K562 (cell line): ENCODE data around the gene ZBTB7A. TPM values are rescaled to one million over a fixed set of nuclear protein-coding genes. Genes with fewer than 3 reads are reported as not detected.

Source experiments
- ARID2 ChIP-seq: fragments of 450-650 bp; IDR thresholded peaks from 2 replicates; pipeline ENCODE4 v1.6.1; 2017; ENCODE audit warnings: antibody characterized with exemption, mild to moderate bottlenecking
- BCOR ChIP-seq: fragments of 450-650 bp; IDR thresholded peaks from 2 replicates; pipeline ENCODE4 v1.6.1; 2016
- C11orf30 ChIP-seq: fragments of 450-650 bp; IDR thresholded peaks from 2 replicates; pipeline ENCODE4 v1.6.1; 2016; ENCODE audit warnings: low read depth, mild to moderate bottlenecking
- HDAC2 ChIP-seq: fragments of 450-650 bp; IDR thresholded peaks from 2 replicates; pipeline ENCODE4 v1.6.1; 2016; ENCODE audit warnings: mild to moderate bottlenecking
- HMG20B ChIP-seq: fragments of 250-450 bp; sonication (Bioruptor Pico); IDR thresholded peaks from 2 replicates; pipeline ENCODE4 v1.5.0; 2021; ENCODE audit warnings: mild to moderate bottlenecking
- POLR3A ChIP-seq: IDR thresholded peaks from 2 replicates; pipeline ENCODE4 v1.6.1; 2011; ENCODE audit warnings: borderline replicate concordance, mild to moderate bottlenecking, moderate library complexity; ENCODE audit not compliant: insufficient read length, insufficient read depth; ENCODE audit errors: extremely low read depth
- RBM15 ChIP-seq: fragments of 200-400 bp; formaldehyde crosslinking; IDR thresholded peaks from 2 replicates; pipeline ENCODE4 v1.6.1; 2018; ENCODE audit warnings: mild to moderate bottlenecking, low read length, moderate library complexity; ENCODE audit not compliant: insufficient read depth
- SMARCE1 ChIP-seq: fragments of 450-650 bp; IDR thresholded peaks from 2 replicates; pipeline ENCODE4 v1.7.1; 2016; ENCODE audit warnings: mild to moderate bottlenecking
- SREBF2 ChIP-seq: sonication (generic); formaldehyde crosslinking; IDR thresholded peaks from 2 replicates; pipeline ENCODE4 v1.4.0; 2020; ENCODE audit warnings: mild to moderate bottlenecking, missing genetic modification reagents
- SRSF9 ChIP-seq: fragments of 200-400 bp; formaldehyde crosslinking; IDR thresholded peaks from 2 replicates; pipeline ENCODE4 v1.6.1; 2017; ENCODE audit warnings: low read depth, low read length, borderline replicate concordance
- XRCC5 ChIP-seq: fragments of 200-400 bp; formaldehyde crosslinking; IDR thresholded peaks from 2 replicates; pipeline ENCODE4 v1.6.1; 2017; ENCODE audit warnings: low read depth, mild to moderate bottlenecking, low read length
- ZNF274 ChIP-seq: IDR thresholded peaks from 2 replicates; pipeline ENCODE4 v1.6.1; 2011; ENCODE audit warnings: low read depth, mild to moderate bottlenecking, low read length, moderate library complexity, borderline replicate concordance
- ZNF324 ChIP-seq: fragments of 250-450 bp; sonication (Bioruptor Pico); IDR thresholded peaks from 2 replicates; pipeline ENCODE4 v1.4.0; 2020; ENCODE audit warnings: mild to moderate bottlenecking
- polyA plus RNA-seq, 8 experiments: library from polyadenylated mRNA; depleted of rRNA in 4 of 8; stranded (reverse) in 5 of 8; unstranded in 3 of 8; fragments of >200 nt; fragmentation: Nextera tagmentation in 2 of 8; fragmentation: Illumina TruSeq in 1 of 8; extraction: Ambion mirVana in 2 of 8; extraction: Trizol in 1 of 8; gene quantifications; 2 replicates each; pipeline versions ENCODE4 v1.2.1 to v1.2.3, GENCODE V29; 2011 to 2014; ENCODE audit warnings: inconsistent platforms in 1 of 8, missing spikeins in 1 of 8
- total RNA-seq, 7 experiments: library from RNA; depleted of rRNA in 6 of 7; stranded (reverse); fragments of >200 nt in 6 of 7; fragmentation: Illumina TruSeq in 2 of 7; extraction: Trizol in 2 of 7; gene quantifications; 2 replicates each; pipeline versions ENCODE4 v1.2.1 to v1.2.3, GENCODE V29; 2011 to 2021; ENCODE audit warnings: low replicate concordance in 1 of 7
- TF ChIP-seq, protein P1 (sequence below), 2 experiments: IDR thresholded peaks; 2 replicates each; pipeline ENCODE4 v1.6.1; 2012; ENCODE audit warnings: improper control_type of control experiment in 2 of 2, low read depth in 2 of 2, low read length in 2 of 2, borderline replicate concordance in 1 of 2
- TF ChIP-seq, protein P2 (sequence below): fragments of 450-650 bp; IDR thresholded peaks from 2 replicates; pipeline ENCODE4 v1.7.1; 2018; ENCODE audit warnings: mild to moderate bottlenecking, low read depth; ENCODE audit not compliant: partially characterized antibody
- TF ChIP-seq, protein P3 (sequence below): fragments of 250-450 bp; sonication (Bioruptor Pico); IDR thresholded peaks from 2 replicates; pipeline ENCODE4 v1.5.0; 2022; ENCODE audit warnings: mild to moderate bottlenecking
- TF ChIP-seq, protein P4 (sequence below): fragments of 450-650 bp; formaldehyde crosslinking; IDR thresholded peaks from 2 replicates; pipeline ENCODE4 v1.4.0; 2020; ENCODE audit warnings: mild to moderate bottlenecking, moderate library complexity

Gene ZBTB7A
- total and polyA plus RNA-seq, 9 of the 15 experiments (the other 6 are each of a cell fraction or from before 2014, with no cell fraction given), result 0.11 to 34.0 (median 4.6) TPM

DNA sequence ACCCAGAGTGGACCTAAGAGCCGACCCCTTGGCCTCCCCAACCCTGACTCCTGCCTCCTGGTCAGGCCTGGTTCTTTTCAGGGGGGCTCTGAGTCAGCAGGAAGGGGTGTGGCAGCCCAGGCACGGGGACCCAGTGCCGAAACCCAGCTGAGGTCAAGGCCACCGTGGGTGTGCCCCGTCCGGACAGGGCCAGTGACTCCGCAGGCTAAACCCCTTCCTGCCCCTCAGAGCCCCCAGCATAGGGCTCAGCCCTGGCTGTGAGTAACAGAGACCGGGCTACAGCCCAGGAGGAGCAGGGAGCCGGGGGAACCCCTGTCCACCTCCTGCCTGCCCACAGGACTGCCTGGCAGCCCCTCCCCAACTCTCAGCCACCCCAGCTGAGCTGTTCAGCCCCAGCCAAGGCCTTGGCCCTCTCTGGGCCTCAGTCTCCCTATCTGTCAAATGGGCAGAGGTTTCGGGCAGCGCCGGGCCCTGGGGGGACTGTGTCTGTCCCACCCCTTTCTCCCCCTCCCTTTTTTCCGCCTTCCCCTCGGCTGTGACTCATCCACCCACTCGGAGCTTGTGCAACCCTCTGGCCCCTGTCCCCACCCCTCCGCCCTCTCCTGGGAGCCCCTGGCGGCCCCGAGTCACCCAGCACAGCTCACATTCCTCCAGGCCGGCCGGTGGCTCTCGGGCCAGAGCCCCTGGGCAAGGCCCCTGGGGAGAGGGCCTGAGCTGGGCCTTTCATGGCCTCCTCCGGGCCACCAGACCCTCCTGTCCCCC lies 8.6 kb downstream of the ZBTB7A start (continued):
- TF ChIP-seq C11orf30 (no peak), RBM15 (no peak), SRSF9 (no peak), POLR3A (no peak), SREBF2 (CRISPR knock-in tag) (no peak), ZNF324 (CRISPR knock-in tag) (no peak), HMG20B (CRISPR knock-in tag) (no peak), ZNF274 (no peak), XRCC5 (peak; percentile 58; the same call in 1 of the 2 replicates), HDAC2 (peak; percentile 96), BCOR (peak; percentile 97), SMARCE1 (peak; percentile 81; the same call in 1 of the 2 replicates), ARID2 (no peak)
- TF ChIP-seq, protein P1, sequence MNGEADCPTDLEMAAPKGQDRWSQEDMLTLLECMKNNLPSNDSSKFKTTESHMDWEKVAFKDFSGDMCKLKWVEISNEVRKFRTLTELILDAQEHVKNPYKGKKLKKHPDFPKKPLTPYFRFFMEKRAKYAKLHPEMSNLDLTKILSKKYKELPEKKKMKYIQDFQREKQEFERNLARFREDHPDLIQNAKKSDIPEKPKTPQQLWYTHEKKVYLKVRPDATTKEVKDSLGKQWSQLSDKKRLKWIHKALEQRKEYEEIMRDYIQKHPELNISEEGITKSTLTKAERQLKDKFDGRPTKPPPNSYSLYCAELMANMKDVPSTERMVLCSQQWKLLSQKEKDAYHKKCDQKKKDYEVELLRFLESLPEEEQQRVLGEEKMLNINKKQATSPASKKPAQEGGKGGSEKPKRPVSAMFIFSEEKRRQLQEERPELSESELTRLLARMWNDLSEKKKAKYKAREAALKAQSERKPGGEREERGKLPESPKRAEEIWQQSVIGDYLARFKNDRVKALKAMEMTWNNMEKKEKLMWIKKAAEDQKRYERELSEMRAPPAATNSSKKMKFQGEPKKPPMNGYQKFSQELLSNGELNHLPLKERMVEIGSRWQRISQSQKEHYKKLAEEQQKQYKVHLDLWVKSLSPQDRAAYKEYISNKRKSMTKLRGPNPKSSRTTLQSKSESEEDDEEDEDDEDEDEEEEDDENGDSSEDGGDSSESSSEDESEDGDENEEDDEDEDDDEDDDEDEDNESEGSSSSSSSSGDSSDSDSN (IDR thresholded peaks at IDR 0.05; ENCODE audit: borderline replicate concordance in 1 of 2, low read depth in 2 of 2, low read length in 2 of 2), result peak; percentile 67 to 88; a peak in 3 of 4 replicates
- TF ChIP-seq, protein P2, sequence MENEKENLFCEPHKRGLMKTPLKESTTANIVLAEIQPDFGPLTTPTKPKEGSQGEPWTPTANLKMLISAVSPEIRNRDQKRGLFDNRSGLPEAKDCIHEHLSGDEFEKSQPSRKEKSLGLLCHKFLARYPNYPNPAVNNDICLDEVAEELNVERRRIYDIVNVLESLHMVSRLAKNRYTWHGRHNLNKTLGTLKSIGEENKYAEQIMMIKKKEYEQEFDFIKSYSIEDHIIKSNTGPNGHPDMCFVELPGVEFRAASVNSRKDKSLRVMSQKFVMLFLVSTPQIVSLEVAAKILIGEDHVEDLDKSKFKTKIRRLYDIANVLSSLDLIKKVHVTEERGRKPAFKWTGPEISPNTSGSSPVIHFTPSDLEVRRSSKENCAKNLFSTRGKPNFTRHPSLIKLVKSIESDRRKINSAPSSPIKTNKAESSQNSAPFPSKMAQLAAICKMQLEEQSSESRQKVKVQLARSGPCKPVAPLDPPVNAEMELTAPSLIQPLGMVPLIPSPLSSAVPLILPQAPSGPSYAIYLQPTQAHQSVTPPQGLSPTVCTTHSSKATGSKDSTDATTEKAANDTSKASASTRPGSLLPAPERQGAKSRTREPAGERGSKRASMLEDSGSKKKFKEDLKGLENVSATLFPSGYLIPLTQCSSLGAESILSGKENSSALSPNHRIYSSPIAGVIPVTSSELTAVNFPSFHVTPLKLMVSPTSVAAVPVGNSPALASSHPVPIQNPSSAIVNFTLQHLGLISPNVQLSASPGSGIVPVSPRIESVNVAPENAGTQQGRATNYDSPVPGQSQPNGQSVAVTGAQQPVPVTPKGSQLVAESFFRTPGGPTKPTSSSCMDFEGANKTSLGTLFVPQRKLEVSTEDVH, result peak; percentile 88
- TF ChIP-seq, protein P3, sequence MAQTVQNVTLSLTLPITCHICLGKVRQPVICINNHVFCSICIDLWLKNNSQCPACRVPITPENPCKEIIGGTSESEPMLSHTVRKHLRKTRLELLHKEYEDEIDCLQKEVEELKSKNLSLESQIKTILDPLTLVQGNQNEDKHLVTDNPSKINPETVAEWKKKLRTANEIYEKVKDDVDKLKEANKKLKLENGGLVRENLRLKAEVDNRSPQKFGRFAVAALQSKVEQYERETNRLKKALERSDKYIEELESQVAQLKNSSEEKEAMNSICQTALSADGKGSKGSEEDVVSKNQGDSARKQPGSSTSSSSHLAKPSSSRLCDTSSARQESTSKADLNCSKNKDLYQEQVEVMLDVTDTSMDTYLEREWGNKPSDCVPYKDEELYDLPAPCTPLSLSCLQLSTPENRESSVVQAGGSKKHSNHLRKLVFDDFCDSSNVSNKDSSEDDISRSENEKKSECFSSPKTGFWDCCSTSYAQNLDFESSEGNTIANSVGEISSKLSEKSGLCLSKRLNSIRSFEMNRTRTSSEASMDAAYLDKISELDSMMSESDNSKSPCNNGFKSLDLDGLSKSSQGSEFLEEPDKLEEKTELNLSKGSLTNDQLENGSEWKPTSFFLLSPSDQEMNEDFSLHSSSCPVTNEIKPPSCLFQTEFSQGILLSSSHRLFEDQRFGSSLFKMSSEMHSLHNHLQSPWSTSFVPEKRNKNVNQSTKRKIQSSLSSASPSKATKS (CRISPR knock-in tag), result no peak
- TF ChIP-seq, protein P4, sequence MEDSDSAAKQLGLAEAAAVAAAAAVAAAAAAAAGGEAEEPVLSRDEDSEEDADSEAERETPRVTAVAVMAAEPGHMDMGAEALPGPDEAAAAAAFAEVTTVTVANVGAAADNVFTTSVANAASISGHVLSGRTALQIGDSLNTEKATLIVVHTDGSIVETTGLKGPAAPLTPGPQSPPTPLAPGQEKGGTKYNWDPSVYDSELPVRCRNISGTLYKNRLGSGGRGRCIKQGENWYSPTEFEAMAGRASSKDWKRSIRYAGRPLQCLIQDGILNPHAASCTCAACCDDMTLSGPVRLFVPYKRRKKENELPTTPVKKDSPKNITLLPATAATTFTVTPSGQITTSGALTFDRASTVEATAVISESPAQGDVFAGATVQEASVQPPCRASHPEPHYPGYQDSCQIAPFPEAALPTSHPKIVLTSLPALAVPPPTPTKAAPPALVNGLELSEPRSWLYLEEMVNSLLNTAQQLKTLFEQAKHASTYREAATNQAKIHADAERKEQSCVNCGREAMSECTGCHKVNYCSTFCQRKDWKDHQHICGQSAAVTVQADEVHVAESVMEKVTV (CRISPR knock-in tag), result no peak
